ENCODE measurements around the gene THSD7A. TPM values are rescaled to one million over a fixed set of nuclear protein-coding genes. Genes with fewer than 3 reads are reported as not detected.

THSD7A gene
- total and polyA plus RNA-seq, 2 of the 8 experiments (the other 6 are each of a cell fraction or from before 2014, with no cell fraction given), result 0.44 to 1.2 TPM

- Histone ChIP-seq H2AK5ac (ENCODE audit: low read depth, low read length) (no peak overlapping the region), H3K9ac (replicated peaks in 1 of 4; ENCODE audit: extremely low read depth in 1 of 4, low read depth in 3 of 4, low read length in 3 of 4) (no peak overlapping the region), H2AFZ (ENCODE audit: low read length) (no peak overlapping the region; the same call in 1 of the 2 replicates), H3K27me3 (replicated peaks in 1 of 4; ENCODE audit: control insufficient read depth in 3 of 4, extremely low read depth in 1 of 4, insufficient read depth in 3 of 4, low read length in 3 of 4) (no peaks in the 10 kb centered on the region), H2BK5ac (ENCODE audit: low read depth, low read length) (no peak overlapping the region), H3K4me1 (replicated peaks in 1 of 4; ENCODE audit: control insufficient read depth in 3 of 4, insufficient read depth in 4 of 4, low read length in 3 of 4) (peaks cover 0 to 6% (median 3%) of the 10 kb centered on the region in 4 experiments; a peak in 2 of 7 replicates), H3K23me2 (ENCODE audit: low read depth, low read length) (no peaks in the 10 kb centered on the region), H3K79me1 (ENCODE audit: low read depth, low read length) (no peaks in the 10 kb centered on the region), H3K4me3 (ENCODE audit: extremely low read depth in 1 of 4, insufficient read depth in 2 of 4, low read depth in 3 of 4, low read length in 4 of 4) (no peak overlapping the region), H3K14ac (ENCODE audit: insufficient read length) (no peak overlapping the region), H2BK20ac (ENCODE audit: low read length) (no peak overlapping the region), H2BK120ac (replicated peaks; ENCODE audit: low read depth, low read length) (no peak overlapping the region), H3K4ac (replicated peaks; ENCODE audit: insufficient read length, low read depth, low read length) (no peak overlapping the region), H3K27ac (ENCODE audit: low read depth, low read length) (no peak overlapping the region), H3K4me2 (ENCODE audit: insufficient read depth in 1 of 2, low read depth in 2 of 2, low read length in 2 of 2) (no peak overlapping the region), H3K36me3 (ENCODE audit: control insufficient read depth in 2 of 4, insufficient read depth in 4 of 4, low read length in 3 of 4) (no peaks in the 10 kb centered on the region), H3K18ac (ENCODE audit: extremely low read depth, low read length) (no peak overlapping the region), H2BK12ac (ENCODE audit: low read depth, low read length) (no peak overlapping the region), H4K5ac (ENCODE audit: insufficient read length, low read depth, low read length) (no peak overlapping the region), H4K8ac (ENCODE audit: extremely low read depth, insufficient read depth, low read length) (no peak overlapping the region), H3K56ac (replicated peaks; ENCODE audit: insufficient read length, low read depth, low read length) (no peak overlapping the region), H3K9me3 (ENCODE audit: insufficient read depth in 2 of 2, low read depth in 1 of 2, low read length in 1 of 2) (no peaks in the 10 kb centered on the region), H4K91ac (replicated peaks; ENCODE audit: insufficient read length, low read length) (no peak overlapping the region), H3K79me2 (ENCODE audit: control insufficient read depth in 1 of 2, insufficient read depth in 2 of 2, low read length in 2 of 2) (no peaks in the 10 kb centered on the region), H2BK15ac (ENCODE audit: low read length) (no peak overlapping the region), H3K23ac (ENCODE audit: insufficient read length) (no peak overlapping the region), H4K20me1 (replicated peaks in 1 of 2; ENCODE audit: control insufficient read depth in 1 of 2, insufficient read depth in 2 of 2, low read length in 2 of 2) (no peaks in the 10 kb centered on the region)
- no peak for FAIRE-seq
- DNase-seq (ENCODE audit: low read depth in 1 of 2, low spot score in 2 of 2), result no peak
- POLR2A ChIA-PET (ENCODE audit: partially characterized antibody), result no interaction called here
- CTCF ChIA-PET (ENCODE audit: partially characterized antibody), result interaction anchor here (0.9 to 1.6 kb wide), 4 partner anchors 9 to 45 kb away, joined by 3 to 8 read pairs (median 4); no protein-coding TSS in a partner anchor
- TF ChIP-seq RBBP5 (IDR thresholded peaks at IDR 0.05; ENCODE audit: borderline replicate concordance, low read depth, low read length) (no peak), KDM4A (IDR thresholded peaks at IDR 0.05; ENCODE audit: low read depth, low read length, severe bottlenecking) (no peak), CBX5 (IDR thresholded peaks at IDR 0.05; ENCODE audit: low read depth, low read length) (no peak), CREB1 (IDR thresholded peaks at IDR 0.05) (no peak), TBP (IDR thresholded peaks at IDR 0.05; ENCODE audit: low read depth, low read length) (no peak), YY1 (IDR thresholded peaks at IDR 0.05; ENCODE audit: low read depth, low read length) (no peak), BCL11A (IDR thresholded peaks at IDR 0.05; ENCODE audit: low read depth in 2 of 2, low read length in 2 of 2) (no peak), SIRT6 (IDR thresholded peaks at IDR 0.05; ENCODE audit: low read length) (no peak), POLR2AphosphoS5 (IDR thresholded peaks at IDR 0.05; ENCODE audit: low read depth, low read length) (no peak)
These were observed 226.2 kb downstream of the THSD7A start for GRCh38 chr7:11605749-11606148.

All from H1 (cell line).